Measurements from ENCODE around the gene ZSWIM6. TPM values are rescaled to one million over a fixed set of nuclear protein-coding genes. Genes with fewer than 3 reads are reported as not detected.

Gene ZSWIM6
- total RNA-seq, 1 donor from 2014 or later = 35.9 TPM

DNA sequence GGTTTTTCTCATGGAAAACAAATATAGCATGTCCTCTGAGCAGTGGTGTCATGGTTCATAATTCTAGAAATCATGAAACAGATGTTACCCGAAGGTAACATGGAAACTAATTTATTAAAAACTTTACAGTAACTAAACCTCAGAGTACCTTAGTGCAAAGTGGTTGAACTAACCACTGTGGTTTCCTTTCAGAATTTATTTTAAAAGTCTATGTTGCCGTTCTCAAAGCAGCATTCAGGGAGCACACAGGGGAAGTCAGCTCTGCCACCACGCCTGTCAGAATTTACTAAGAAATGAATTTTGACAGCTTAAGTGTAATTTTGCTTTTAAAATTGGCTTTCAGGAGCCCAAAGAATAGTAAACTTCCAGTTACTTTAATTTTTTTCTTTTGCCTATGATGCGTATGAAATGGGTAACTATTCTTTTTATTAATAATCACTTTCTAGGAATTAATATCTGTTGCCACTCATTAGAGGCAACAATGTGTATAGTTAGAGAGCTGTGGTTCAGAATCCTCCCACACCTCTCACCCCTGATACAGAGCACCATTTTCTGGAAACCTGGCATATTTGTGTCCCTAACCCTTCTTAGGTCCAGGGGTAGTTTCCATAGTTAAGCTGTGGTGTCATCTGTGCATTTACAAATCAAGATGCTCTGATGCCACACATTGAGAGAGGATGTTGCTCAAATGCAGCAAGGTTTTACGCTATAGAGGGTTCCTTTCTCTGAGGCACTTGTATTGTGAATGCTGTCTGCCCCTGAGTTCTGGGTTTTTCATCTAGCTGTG lies 202.6 kb downstream of the ZSWIM6 start:
- TF ChIP-seq, protein P1, sequence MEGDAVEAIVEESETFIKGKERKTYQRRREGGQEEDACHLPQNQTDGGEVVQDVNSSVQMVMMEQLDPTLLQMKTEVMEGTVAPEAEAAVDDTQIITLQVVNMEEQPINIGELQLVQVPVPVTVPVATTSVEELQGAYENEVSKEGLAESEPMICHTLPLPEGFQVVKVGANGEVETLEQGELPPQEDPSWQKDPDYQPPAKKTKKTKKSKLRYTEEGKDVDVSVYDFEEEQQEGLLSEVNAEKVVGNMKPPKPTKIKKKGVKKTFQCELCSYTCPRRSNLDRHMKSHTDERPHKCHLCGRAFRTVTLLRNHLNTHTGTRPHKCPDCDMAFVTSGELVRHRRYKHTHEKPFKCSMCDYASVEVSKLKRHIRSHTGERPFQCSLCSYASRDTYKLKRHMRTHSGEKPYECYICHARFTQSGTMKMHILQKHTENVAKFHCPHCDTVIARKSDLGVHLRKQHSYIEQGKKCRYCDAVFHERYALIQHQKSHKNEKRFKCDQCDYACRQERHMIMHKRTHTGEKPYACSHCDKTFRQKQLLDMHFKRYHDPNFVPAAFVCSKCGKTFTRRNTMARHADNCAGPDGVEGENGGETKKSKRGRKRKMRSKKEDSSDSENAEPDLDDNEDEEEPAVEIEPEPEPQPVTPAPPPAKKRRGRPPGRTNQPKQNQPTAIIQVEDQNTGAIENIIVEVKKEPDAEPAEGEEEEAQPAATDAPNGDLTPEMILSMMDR (IDR thresholded peaks at IDR 0.05; ENCODE audit: unreplicated experiment) = no peak
- no peak overlapping the region for H3K27ac Mint-ChIP-seq
- peaks cover 5% of the 10 kb centered on the region for H3K9me3 Mint-ChIP-seq
- peaks cover 40% of the 10 kb centered on the region for H3K4me1 Mint-ChIP-seq
- no peak for DNase-seq (ENCODE audit: low spot score in 2 of 2, unreplicated experiment in 2 of 2)
- H3K36me3 Mint-ChIP-seq = peaks cover 43% of the 10 kb centered on the region
- no peaks in the 10 kb centered on the region for H3K27me3 Mint-ChIP-seq (ENCODE audit: low read depth)
- no peak overlapping the region for H3K4me3 Mint-ChIP-seq

DNA sequence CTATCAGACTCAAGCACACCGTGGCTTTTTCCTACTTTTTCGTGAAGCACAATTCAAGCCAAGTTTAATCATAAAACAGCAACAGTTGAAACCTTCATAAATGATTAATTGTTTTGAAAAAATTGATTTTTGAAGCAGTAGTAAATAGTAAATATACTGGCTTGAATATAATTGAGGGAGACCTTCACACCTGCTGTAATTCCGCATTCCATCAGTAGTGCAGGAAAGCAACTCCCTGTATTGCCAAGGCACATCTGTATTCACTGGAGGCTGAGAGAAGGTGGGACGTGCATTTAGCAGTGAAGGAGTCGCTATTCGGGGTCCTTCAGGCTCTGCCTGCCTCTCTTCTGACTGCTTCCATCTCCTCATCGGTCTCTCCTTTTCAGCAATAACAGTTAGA lies 203.8 kb downstream of the ZSWIM6 start:
- TF ChIP-seq, protein P1 (IDR thresholded peaks at IDR 0.05; ENCODE audit: unreplicated experiment) = no peak
- no peaks in the 10 kb centered on the region for H3K27me3 Mint-ChIP-seq (ENCODE audit: low read depth)
- no peak overlapping the region for H3K4me3 Mint-ChIP-seq
- no peak for DNase-seq (ENCODE audit: low spot score in 2 of 2, unreplicated experiment in 2 of 2)
- peaks cover 5% of the 10 kb centered on the region for H3K9me3 Mint-ChIP-seq
- H3K27ac Mint-ChIP-seq = no peak overlapping the region
- peaks cover 31% of the 10 kb centered on the region for H3K4me1 Mint-ChIP-seq
- H3K36me3 Mint-ChIP-seq = peaks cover 41% of the 10 kb centered on the region

DNA sequence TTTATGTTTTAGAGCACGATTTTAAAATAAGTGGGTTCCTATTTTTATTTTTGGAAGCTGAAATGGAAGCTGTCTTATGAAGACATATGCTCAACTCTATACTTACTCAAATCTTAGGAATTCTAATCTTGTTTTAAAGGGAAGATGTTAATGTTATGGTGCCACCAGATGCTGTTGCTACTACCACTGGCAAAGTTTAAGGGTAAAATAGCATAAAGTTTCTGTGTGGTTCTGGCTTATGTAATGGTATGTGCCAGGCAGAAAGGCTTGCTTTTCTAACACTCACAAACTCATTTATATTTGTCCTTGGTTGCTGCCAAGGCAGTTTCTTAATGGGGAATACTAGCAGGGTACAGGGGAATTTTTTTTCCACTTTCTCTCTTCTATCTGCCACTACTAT lies 204.9 kb downstream of the ZSWIM6 start:
- Mint-ChIP-seq H3K4me1 (peaks cover 22% of the 10 kb centered on the region), H3K27me3 (ENCODE audit: low read depth) (no peaks in the 10 kb centered on the region), H3K36me3 (peaks cover 48% of the 10 kb centered on the region), H3K9me3 (peaks cover 10% of the 10 kb centered on the region), H3K4me3 (no peak overlapping the region), H3K27ac (no peak overlapping the region)
- TF ChIP-seq, protein P1 (IDR thresholded peaks at IDR 0.05; ENCODE audit: unreplicated experiment) = no peak
- no peak for DNase-seq (ENCODE audit: low spot score in 2 of 2, unreplicated experiment in 2 of 2)

DNA sequence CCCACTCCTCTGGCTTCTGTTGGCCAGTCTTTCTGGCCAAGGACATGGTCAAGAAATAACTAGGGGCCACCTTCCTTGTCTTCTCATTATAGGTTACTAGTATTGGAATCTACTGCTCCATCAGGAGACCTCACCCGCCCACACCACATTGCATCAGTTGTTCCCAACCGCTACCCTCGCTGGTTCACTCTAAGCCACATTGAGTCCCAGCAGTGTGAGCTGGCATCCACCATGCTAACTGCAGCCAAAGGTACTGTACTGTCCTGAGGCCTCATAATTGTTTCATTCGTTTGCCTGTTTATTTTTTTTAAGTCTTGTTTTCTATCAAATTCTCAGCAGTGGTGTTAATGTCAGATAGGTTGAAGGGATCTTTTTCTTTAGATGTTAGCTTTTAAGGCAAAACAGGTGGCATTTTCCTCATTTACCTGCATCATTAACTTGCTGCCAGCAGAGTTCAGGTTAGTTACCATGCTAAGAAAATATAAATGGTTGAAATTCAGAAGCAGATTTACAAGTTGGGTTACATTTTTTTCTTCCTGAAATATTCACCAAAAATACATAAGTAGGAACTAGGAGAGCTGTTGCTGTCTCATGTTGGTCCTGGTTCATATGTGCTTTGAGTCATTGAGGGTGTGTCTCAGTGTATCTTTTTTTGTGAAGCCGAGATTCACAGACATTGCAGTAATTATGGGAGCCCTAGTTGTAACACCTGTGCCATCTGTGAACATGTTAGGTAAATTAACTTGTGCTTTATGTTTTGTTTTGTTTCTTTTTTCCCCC lies 206.9 kb downstream of the ZSWIM6 start:
- Mint-ChIP-seq H3K9me3 (peaks cover 19% of the 10 kb centered on the region), H3K4me3 (no peak overlapping the region), H3K36me3 (peaks cover 58% of the 10 kb centered on the region), H3K4me1 (peaks cover 11% of the 10 kb centered on the region), H3K27me3 (ENCODE audit: low read depth) (no peaks in the 10 kb centered on the region), H3K27ac (peak overlapping the region; percentile 12)
- TF ChIP-seq, protein P1 (IDR thresholded peaks at IDR 0.05; ENCODE audit: unreplicated experiment) = no peak
- no peak for DNase-seq (ENCODE audit: low spot score in 2 of 2, unreplicated experiment in 2 of 2)

DNA sequence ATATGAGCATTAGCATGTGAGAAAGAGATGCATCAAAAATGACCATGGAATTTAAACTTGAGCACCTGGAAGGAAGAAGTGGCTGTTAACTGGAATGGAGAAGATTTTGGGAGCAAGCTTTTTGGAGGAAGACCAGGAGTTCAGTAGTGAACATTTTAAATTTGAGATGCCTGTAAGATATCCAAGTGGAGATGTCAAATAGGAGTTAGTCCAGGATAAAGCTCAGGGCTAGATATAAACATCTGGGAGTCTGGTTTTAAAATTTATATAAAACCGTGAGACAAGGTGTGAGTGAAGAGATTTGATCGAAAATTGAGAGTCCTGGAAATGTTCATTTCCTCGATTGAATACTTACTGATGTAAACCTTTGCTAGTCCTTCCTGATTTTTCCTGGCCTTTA lies 217.5 kb downstream of the ZSWIM6 start:
- Mint-ChIP-seq H3K4me1 (peaks cover 6% of the 10 kb centered on the region), H3K9me3 (peaks cover 20% of the 10 kb centered on the region), H3K36me3 (peaks cover 29% of the 10 kb centered on the region), H3K27me3 (ENCODE audit: low read depth) (no peaks in the 10 kb centered on the region), H3K27ac (peak overlapping the region; percentile 13), H3K4me3 (no peak overlapping the region)
- TF ChIP-seq, protein P1 (IDR thresholded peaks at IDR 0.05; ENCODE audit: unreplicated experiment) = no peak
- no peak for DNase-seq (ENCODE audit: low spot score in 2 of 2, unreplicated experiment in 2 of 2)
